Skeletal muscle satellite cell (primary cell): ENCODE data around the gene SPDEF. TPM values are rescaled to one million over a fixed set of nuclear protein-coding genes. Genes with fewer than 3 reads are reported as not detected.

ENCODE experiments used
- H3K27me3 ChIP-seq: 2 replicates; pipeline ENCODE4 v1.7.0; 2013; ENCODE audit warnings: low read length; ENCODE audit not compliant: control insufficient read depth, insufficient read depth
- H3K36me3 ChIP-seq: 2 replicates; pipeline ENCODE4 v1.7.0; 2013; ENCODE audit warnings: mild to moderate bottlenecking, control low read depth, low read length; ENCODE audit not compliant: insufficient read depth
- H3K4me1 ChIP-seq: 2 replicates; pipeline ENCODE4 v1.7.0; 2013; ENCODE audit warnings: low read length; ENCODE audit not compliant: control insufficient read depth, insufficient read depth
- H3K4me2 ChIP-seq: 2 replicates; pipeline ENCODE4 v1.7.0; 2013; ENCODE audit warnings: mild to moderate bottlenecking, low read length
- H3K4me3 ChIP-seq: 2 replicates; pipeline ENCODE4 v1.7.0; 2013; ENCODE audit warnings: low read length
- H3K9ac ChIP-seq: 2 replicates; pipeline ENCODE4 v1.7.0; 2013; ENCODE audit warnings: mild to moderate bottlenecking, low read depth, low read length, moderate library complexity
- H3K9me3 ChIP-seq: replicated peaks from 2 replicates; pipeline ENCODE4 v1.7.0; 2013; ENCODE audit warnings: mild to moderate bottlenecking, control low read depth, low read length
- total RNA-seq: library from RNA; depleted of rRNA; stranded (reverse); fragments of >200 nt; gene quantifications from 2 replicates; pipeline ENCODE4 v1.2.3, GENCODE V29; 2012; rRNA removed

SPDEF gene
- not detected in 2 replicates for total RNA-seq

DNA sequence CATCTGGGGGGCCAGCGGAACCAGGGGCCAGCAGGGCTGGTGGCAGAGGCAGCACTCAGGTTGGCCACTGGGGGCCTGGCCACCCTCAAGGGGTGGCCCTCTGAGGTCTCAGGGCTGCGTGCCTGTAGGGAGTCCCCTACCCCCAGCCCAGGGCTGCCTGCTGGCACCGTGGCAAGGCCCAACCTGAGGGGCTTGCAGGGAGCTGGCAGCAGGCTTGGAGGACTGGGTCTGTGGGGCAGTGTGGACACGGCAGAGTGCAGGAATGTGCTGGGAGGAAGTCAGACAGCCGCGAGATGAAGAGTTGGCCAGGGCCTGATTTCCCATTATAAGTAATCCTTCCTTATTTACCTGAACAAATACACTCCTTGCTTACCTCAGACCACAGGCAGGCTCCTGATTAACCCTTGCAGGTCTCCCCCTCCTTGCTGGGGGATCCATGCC lies at the start of gene SPDEF:
TSS of gene SPDEF (minus strand) at position 299 of the 441 bp plus-strand sequence. CDS start 11,874 bp downstream, outside the sequence.
- Histone ChIP-seq H3K9ac (no peak within 1 kb of the TSS), H3K27me3 (peaks cover 4% of the 10 kb centered on the region), H3K4me3 (no peak within 1 kb of the TSS), H3K4me1 (peaks cover 7% of the 10 kb centered on the region), H3K9me3 (peaks cover 3% of the 10 kb centered on the region), H3K4me2 (no peak within 1 kb of the TSS), H3K36me3 (no peaks in the 10 kb centered on the region)

DNA sequence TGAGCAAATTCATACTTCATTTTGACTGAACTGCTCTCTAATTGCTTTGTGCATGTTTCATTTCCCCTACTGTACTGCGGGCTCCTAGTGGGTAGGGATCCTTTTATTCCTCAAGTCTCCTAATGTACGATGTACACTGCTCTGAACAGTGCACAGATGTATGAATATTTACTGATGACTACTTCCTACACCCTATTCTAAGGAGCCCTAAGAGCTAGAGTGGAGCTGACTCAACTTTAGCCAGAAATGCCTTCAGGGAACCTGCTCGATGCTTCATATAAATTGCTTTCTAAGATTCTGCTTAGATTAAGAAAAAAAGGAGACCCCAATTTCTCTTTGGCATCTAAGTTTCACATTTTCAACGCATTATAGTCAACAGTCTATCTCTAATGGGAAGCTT lies 47.6 kb upstream of the SPDEF start:
- no peak overlapping the region for H3K9ac ChIP-seq
- peaks cover 3% of the 10 kb centered on the region for H3K36me3 ChIP-seq
- no peak overlapping the region for H3K4me3 ChIP-seq
- no peak overlapping the region for H3K4me2 ChIP-seq
- no peaks in the 10 kb centered on the region for H3K27me3 ChIP-seq
- peaks cover 33% of the 10 kb centered on the region for H3K4me1 ChIP-seq
- no peaks in the 10 kb centered on the region for H3K9me3 ChIP-seq

DNA sequence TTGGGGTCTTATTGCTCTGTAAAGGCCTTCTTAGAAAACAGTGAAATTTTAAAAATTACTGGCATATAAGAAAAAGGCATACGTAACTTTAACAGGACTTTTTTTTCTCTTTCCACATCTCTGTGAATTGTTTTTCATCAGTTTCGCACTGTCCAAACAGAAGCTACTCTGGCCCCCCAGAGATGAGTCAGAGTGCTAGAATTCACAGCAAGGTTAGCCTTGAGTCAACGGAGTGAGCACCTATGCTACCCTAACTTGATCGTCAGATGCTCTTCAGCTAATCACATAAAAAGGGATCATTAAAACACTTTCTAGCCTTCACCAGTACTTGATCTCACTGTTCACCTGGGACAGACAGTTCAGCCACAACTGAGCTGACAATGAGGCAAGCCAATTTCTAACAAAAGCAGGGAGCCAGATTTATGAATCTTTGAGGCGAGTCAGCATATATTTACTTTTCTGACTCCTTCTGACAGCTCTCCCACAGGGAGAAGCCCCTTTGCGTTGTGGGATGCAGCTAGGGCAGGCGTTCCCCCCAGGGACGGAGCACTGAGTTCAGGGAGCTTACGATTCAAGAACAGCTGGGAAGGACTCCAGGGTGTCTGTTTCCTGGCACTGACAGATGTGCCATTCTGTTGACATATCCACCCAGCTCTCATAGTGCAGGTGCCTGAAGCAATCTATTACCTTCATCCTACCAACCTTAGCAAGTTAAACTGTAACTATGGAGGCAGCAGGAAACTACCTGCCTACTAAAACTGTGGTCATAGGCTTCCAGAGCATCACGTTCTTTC lies 46.4 kb upstream of the SPDEF start:
- H3K4me3 ChIP-seq, result no peak overlapping the region
- peak overlapping the region; percentile 7 for H3K4me2 ChIP-seq
- H3K4me1 ChIP-seq, result peaks cover 31% of the 10 kb centered on the region

DNA sequence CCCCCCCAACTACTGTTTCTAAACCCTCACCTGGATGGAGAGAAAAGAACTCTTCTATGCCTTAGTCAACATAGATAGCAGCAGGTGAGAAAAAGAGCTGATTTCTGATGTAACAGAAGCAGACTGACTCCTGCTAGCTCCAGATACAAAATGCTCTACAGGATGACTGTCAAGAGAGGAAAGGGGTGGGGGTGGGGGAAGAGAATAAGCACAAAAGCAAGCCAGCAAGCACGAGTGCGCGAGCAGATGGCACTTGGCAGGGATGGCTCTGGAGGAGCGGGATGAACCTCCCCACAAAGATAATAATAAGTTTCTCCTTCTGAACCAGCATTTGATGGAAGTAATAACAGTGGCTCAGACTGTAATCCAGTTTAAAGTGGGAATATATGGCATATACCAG lies 45.6 kb upstream of the SPDEF start:
- Histone ChIP-seq H3K36me3 (peaks cover 3% of the 10 kb centered on the region), H3K9me3 (no peaks in the 10 kb centered on the region), H3K4me3 (no peak overlapping the region), H3K27me3 (no peaks in the 10 kb centered on the region), H3K4me1 (peaks cover 31% of the 10 kb centered on the region), H3K9ac (no peak overlapping the region), H3K4me2 (no peak overlapping the region)

More for the DNA sequence above, 46.4 kb upstream of the SPDEF start:
- peaks cover 3% of the 10 kb centered on the region for H3K36me3 ChIP-seq
- no peak overlapping the region for H3K9ac ChIP-seq
- H3K9me3 ChIP-seq, result no peaks in the 10 kb centered on the region
- H3K27me3 ChIP-seq, result no peaks in the 10 kb centered on the region

DNA sequence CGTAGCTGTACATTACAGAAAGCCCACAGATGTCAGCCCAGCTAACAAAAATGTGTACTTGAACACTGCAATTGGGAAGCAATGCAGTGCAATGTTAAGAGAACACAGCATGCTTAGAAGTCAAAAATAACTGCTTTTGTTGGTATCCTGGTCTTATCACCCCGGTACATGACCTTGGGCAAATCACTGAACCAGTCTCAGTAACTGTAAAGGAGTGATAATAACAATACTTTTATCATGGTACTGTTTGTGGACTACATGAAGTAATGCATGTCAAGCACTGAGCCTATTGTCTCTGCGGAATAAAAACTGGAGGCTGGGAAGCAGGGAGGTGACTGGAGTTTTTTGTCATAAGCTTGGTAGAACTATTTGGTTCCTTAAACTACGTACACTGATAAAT lies 44.7 kb upstream of the SPDEF start:
- H3K4me3 ChIP-seq, result no peak overlapping the region
- peaks cover 3% of the 10 kb centered on the region for H3K36me3 ChIP-seq
- H3K9me3 ChIP-seq, result no peaks in the 10 kb centered on the region
- H3K4me1 ChIP-seq, result peaks cover 33% of the 10 kb centered on the region
- no peaks in the 10 kb centered on the region for H3K27me3 ChIP-seq
- H3K9ac ChIP-seq, result no peak overlapping the region
- no peak overlapping the region for H3K4me2 ChIP-seq

DNA sequence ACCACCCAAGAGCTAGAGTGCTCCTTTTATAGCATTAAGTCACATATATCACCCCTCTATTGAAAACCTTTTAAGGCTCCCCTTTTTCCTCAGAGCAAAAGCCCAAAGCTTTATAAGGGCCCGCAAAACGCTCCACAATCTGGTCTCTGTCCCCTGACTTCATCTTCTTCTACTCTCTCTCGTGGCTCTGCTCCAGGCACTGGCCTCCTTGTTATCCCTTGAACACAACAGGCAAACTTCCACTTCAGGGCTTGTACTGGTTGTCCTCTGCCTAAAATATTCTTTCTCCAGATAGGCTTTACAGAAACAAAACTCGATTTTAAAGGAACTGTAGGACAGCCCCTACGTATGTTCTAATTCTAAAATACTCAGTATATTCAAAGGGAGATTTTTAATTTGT lies 44.0 kb upstream of the SPDEF start:
- Histone ChIP-seq H3K4me3 (no peak overlapping the region), H3K9ac (no peak overlapping the region), H3K4me2 (no peak overlapping the region), H3K9me3 (no peaks in the 10 kb centered on the region), H3K36me3 (peaks cover 3% of the 10 kb centered on the region), H3K4me1 (peaks cover 40% of the 10 kb centered on the region), H3K27me3 (no peaks in the 10 kb centered on the region)

DNA sequence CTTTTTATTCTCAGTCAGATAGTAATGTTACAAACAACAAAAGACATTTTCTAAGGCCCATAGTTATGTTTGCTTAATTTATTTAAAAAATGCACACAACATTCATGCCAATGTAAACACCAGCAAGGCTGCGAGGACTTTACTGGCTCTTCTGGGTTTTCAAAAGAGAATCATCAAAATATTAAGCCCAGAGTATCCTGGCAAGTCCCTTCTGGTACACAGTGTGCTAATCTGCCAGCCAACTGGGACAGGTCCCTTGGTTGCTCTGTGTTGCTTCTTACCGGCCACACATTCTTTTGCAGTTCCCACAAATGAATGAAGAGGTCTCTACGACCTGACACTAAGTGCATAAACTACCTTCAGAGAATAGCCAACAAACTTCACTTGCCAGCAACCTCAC lies 42.6 kb upstream of the SPDEF start:
- H3K4me1 ChIP-seq, result peaks cover 43% of the 10 kb centered on the region
- no peaks in the 10 kb centered on the region for H3K27me3 ChIP-seq
- H3K9ac ChIP-seq, result no peak overlapping the region
- H3K4me2 ChIP-seq, result peak overlapping the region; percentile 52
- H3K9me3 ChIP-seq, result no peaks in the 10 kb centered on the region
- no peak overlapping the region for H3K4me3 ChIP-seq
- H3K36me3 ChIP-seq, result peaks cover 3% of the 10 kb centered on the region

DNA sequence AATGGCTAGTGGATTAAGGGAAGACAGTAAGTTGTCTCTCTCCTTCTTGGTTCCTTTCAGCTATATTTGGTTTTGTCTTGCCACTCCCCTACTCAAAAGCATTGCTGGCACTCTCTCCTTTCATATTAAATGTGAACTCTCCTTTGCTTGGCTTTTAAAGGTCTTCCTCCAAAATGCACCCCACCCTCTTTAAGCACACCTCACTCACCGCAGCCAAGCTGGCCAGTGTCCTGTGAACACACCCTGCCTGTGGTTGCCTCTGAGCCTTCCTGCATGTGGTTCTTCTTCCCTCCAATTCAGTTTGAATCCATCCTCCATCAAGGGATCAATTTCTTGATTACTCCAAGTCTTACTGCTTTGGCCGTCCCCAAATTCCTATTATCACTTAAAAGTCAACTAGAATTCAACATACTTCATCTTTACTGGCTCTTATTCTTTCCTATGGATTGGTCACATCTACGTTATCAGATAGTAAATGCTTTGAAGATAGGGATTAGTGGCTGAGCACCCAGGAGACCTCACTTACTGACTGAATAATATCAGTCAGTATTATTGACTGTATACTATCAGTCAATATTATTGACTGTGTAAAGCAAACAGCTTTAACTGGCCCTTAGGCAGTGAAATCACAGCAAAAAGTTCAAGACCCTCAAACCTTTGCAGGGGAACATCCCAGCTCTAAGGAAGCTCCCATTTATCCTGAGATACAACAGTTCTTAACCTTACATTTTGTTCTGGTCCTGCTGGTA lies 41.6 kb upstream of the SPDEF start:
- Histone ChIP-seq H3K4me2 (peak overlapping the region; percentile 52), H3K4me1 (peaks cover 42% of the 10 kb centered on the region), H3K9me3 (no peaks in the 10 kb centered on the region), H3K9ac (no peak overlapping the region), H3K4me3 (no peak overlapping the region), H3K36me3 (peaks cover 3% of the 10 kb centered on the region), H3K27me3 (no peaks in the 10 kb centered on the region)

DNA sequence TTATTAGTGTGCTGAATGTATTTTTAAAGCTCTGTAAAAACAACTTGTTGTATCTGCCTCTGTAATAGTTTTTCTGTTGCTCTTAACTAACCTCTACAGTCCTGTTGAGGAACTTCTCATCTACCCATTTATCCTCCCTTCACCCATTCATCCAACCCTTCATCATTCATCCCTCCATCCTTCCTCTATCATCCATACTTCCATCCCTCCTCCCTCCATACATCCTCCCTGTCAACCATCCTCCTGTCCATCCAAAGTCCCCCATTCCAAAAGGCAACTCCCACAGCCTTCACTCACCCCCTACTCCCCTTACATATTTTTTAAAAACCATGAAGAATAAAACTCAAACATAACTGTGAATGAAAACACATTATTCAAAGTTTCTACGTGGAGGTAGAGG lies 40.7 kb upstream of the SPDEF start:
- Histone ChIP-seq H3K27me3 (no peaks in the 10 kb centered on the region), H3K4me1 (peaks cover 32% of the 10 kb centered on the region), H3K9ac (no peak overlapping the region), H3K4me3 (no peak overlapping the region), H3K9me3 (no peaks in the 10 kb centered on the region), H3K36me3 (peaks cover 6% of the 10 kb centered on the region), H3K4me2 (no peak overlapping the region)

DNA sequence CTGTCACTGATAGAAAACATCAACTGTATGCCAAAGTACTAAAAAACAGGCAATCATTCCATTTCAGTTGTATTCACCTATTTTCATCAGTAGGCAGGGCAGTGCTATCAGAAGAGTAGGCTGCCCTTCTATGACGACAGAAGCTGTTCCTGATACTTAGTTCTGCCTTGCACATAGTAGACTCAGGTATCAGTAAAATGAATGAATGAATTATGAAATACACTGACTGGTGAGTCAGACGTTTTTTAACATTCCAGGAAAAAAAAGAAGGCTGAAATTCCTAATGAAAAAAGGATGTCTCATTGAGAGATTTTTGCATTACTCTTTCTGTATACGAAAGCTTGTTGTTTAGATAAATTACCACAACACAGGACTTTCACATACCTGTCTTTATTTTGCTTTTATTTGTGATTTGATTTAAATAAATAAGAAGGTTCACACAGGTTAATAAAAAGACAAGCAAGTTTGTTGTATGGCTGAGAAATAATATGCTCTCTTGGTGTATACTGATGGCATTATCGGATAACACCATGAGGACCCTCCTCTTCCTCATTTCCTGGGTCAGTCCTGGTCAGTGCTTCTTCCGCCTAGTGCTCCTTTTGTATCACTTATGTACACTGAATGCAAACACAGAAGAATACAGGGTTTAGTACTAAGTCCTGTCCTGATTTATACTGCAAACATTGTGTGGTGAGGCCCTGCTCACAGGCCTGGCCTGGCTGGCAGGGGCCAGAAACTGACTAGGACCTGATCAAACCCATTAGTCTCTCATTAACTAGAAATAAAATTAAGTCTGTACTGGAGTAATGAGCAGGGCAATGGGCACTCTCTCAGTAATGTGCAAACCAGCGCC lies 39.4 kb upstream of the SPDEF start:
- no peak overlapping the region for H3K9ac ChIP-seq
- H3K4me1 ChIP-seq, result peaks cover 29% of the 10 kb centered on the region
- peaks cover 5% of the 10 kb centered on the region for H3K36me3 ChIP-seq
- no peaks in the 10 kb centered on the region for H3K9me3 ChIP-seq
- no peak overlapping the region for H3K4me2 ChIP-seq
- no peak overlapping the region for H3K4me3 ChIP-seq
- H3K27me3 ChIP-seq, result no peaks in the 10 kb centered on the region

DNA sequence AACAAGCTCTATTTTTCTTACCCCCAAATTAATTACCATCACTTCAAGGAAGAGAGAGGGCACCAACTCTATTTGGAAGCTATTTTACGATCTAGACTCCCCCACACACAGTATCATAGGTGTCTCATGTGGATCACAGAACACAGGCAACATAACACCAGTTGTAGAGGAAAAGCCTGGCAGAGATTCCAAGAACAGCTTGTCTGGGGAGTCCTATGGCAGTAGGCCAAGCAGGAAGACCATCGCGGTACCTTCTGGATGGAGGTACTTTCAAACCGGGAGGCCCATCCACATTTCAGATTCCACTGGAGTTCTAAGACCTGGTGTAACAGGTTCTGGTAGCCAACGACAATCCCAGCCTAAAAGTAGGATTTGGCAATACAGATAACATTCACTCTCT lies 37.6 kb upstream of the SPDEF start:
- Histone ChIP-seq H3K4me2 (no peak overlapping the region), H3K9ac (no peak overlapping the region), H3K9me3 (no peaks in the 10 kb centered on the region), H3K27me3 (no peaks in the 10 kb centered on the region), H3K4me3 (no peak overlapping the region), H3K36me3 (peaks cover 9% of the 10 kb centered on the region), H3K4me1 (peaks cover 19% of the 10 kb centered on the region)
